Endothelial cell of umbilical vein (primary cell): ENCODE measurements around the gene POMC. TPM values are rescaled to one million over a fixed set of nuclear protein-coding genes. Genes with fewer than 3 reads are reported as not detected.

Source experiments
- BruUV-seq: library from RNA; stranded (reverse); fragments of 400-500 nt; replicated peaks from 2 replicates; lab custom pipeline; 2021; lab: Mats Ljungman, UMichigan
- CTCF ChIA-PET: fragments of 300-600, 350-600 bp; sonication (Branson Sonifier 250); formaldehyde crosslinking; loops from one replicate; lab custom pipeline; 2021; ENCODE audit warnings: antibody characterized with exemption, inconsistent platforms; lab: Charles Lee
- POLR2A ChIA-PET: fragments of 300-600, 350-600 bp; sonication (Branson Sonifier 250); formaldehyde crosslinking; loops from one replicate; lab custom pipeline; 2021; ENCODE audit warnings: antibody characterized with exemption, inconsistent platforms; lab: Charles Lee
- DNase-seq: peaks from one replicate; pipeline ENCODE4 v3.0.0-alpha.2; 2011; ENCODE audit warnings: low read depth, low spot score
- FAIRE-seq: peaks from 2 replicates; lab custom pipeline; 2011; peaks lifted over from hg19 to GRCh38; lab: Jason Lieb, UNC
- H2AFZ ChIP-seq: 2 replicates; pipeline ENCODE4 v1.6.0; 2012; ENCODE audit warnings: low read depth, low read length, control low read depth, inconsistent platforms
- H3K27ac ChIP-seq: 2 replicates; pipeline ENCODE4 v1.5.1; 2011; ENCODE audit warnings: low read depth, mild to moderate bottlenecking, control low read depth, low read length, moderate library complexity; ENCODE audit not compliant: insufficient read depth
- H3K27me3 ChIP-seq, 2 experiments: 2 replicates each; pipeline versions ENCODE4 v1.6.0 to v1.6.1; 2011; ENCODE audit warnings: low read length in 2 of 2, mixed read lengths in 1 of 2; ENCODE audit not compliant: control insufficient read depth in 2 of 2, insufficient read depth in 2 of 2
- H3K36me3 ChIP-seq, 2 experiments: 2 replicates in 1 of 2; 3 replicates in 1 of 2; pipeline ENCODE4 v1.5.1; 2011; ENCODE audit warnings: low read length in 2 of 2, mild to moderate bottlenecking in 1 of 2, moderate library complexity in 1 of 2; ENCODE audit not compliant: control insufficient read depth in 2 of 2, insufficient read depth in 2 of 2; ENCODE audit errors: extremely low read depth in 1 of 2
- H3K4me1 ChIP-seq: 3 replicates; pipeline ENCODE4 v1.5.1; 2011; ENCODE audit warnings: mild to moderate bottlenecking, low read length; ENCODE audit not compliant: control insufficient read depth, insufficient read depth; ENCODE audit errors: extremely low read depth
- H3K4me2 ChIP-seq: 2 replicates; pipeline ENCODE4 v1.6.1; 2011; ENCODE audit warnings: low read length, control low read depth, mixed read lengths; ENCODE audit not compliant: insufficient read depth
- H3K4me3 ChIP-seq, 3 experiments: fragments of 200-600 bp in 1 of 3; sonication (generic), shearing (Covaris generic) in 1 of 3; replicated peaks in 1 of 3; 2 replicates each; pipeline ENCODE4 v1.5.1; 2011 to 2016; ENCODE audit warnings: control low read depth in 3 of 3, low read length in 3 of 3, mild to moderate bottlenecking in 2 of 3, inconsistent platforms in 1 of 3, low read depth in 1 of 3, moderate library complexity in 1 of 3; ENCODE audit not compliant: insufficient read depth in 1 of 3
- H3K79me2 ChIP-seq: 2 replicates; pipeline ENCODE4 v1.6.0; 2012; ENCODE audit warnings: low read length, inconsistent platforms; ENCODE audit not compliant: control insufficient read depth, insufficient read depth
- H3K9ac ChIP-seq: replicated peaks from 2 replicates; pipeline ENCODE3; 2011; ENCODE audit warnings: low read length, control low read depth; ENCODE audit not compliant: insufficient read depth; ENCODE audit errors: extremely low read depth
- H3K9me1 ChIP-seq: replicated peaks from 3 replicates; pipeline ENCODE4 v1.6.0; 2011; ENCODE audit warnings: mild to moderate bottlenecking, low read length; ENCODE audit not compliant: control insufficient read depth, insufficient read depth; ENCODE audit errors: extremely low read depth
- H3K9me3 ChIP-seq: replicated peaks from 2 replicates; pipeline ENCODE4 v1.5.1; 2012; ENCODE audit warnings: low read length, inconsistent platforms; ENCODE audit not compliant: control insufficient read depth, insufficient read depth
- H4K20me1 ChIP-seq: replicated peaks from 2 replicates; pipeline ENCODE3; 2011; ENCODE audit warnings: mild to moderate bottlenecking, low read length; ENCODE audit not compliant: control insufficient read depth, insufficient read depth; ENCODE audit errors: extremely low read depth
- CTCF ChIP-seq, 2 donors: IDR thresholded peaks; 1 replicate in 1 of 2; 2 replicates in 1 of 2; pipeline ENCODE4 v1.5.1; 2011; ENCODE audit warnings: low read length in 2 of 2, mild to moderate bottlenecking in 2 of 2, moderate library complexity in 2 of 2, control low read depth in 1 of 2, inconsistent platforms in 1 of 2, low read depth in 1 of 2; ENCODE audit not compliant: insufficient read depth in 1 of 2; ENCODE audit errors: extremely low read depth in 1 of 2
- EZH2 ChIP-seq: IDR thresholded peaks from 2 replicates; pipeline ENCODE4 v1.6.1; 2012; ENCODE audit warnings: borderline replicate concordance, low read depth, mild to moderate bottlenecking, moderate library complexity, low read length, inconsistent platforms; ENCODE audit not compliant: severe bottlenecking
- FOS ChIP-seq: IDR thresholded peaks from 2 replicates; pipeline ENCODE4 v1.6.1; 2011; ENCODE audit warnings: mild to moderate bottlenecking, low read length, moderate library complexity, borderline replicate concordance; ENCODE audit not compliant: insufficient read depth
- GATA2 ChIP-seq: IDR thresholded peaks from 2 replicates; pipeline ENCODE4 v1.7.0; 2011; ENCODE audit warnings: low read depth, mild to moderate bottlenecking, moderate library complexity, mixed read lengths, low read length; ENCODE audit not compliant: insufficient read length, insufficient read depth
- JUN ChIP-seq: IDR thresholded peaks from 2 replicates; pipeline ENCODE4 v1.6.1; 2011; ENCODE audit warnings: borderline replicate concordance, low read depth; ENCODE audit not compliant: insufficient read length, insufficient read depth
- MYC ChIP-seq: IDR thresholded peaks from one replicate; pipeline ENCODE4 v1.6.1; 2011; ENCODE audit warnings: mild to moderate bottlenecking, low read depth, low read length
- POLR2A ChIP-seq: IDR thresholded peaks from 2 replicates; pipeline ENCODE4 v1.6.1; 2012; ENCODE audit warnings: low read depth, mild to moderate bottlenecking, control low read depth, low read length
- dilution Hi-C: fragments of 300-500 bp; cut with MboI; formaldehyde crosslinking; loops from one replicate; pipeline ENCODE4 v1.15.0; 2019; ENCODE audit warnings: low sequenced_read_pairs; ENCODE audit not compliant: extremely low pct_ligation_motif_present
- intact Hi-C: fragments of 100-400 bp; cut with micrococcal nuclease; formaldehyde crosslinking; loops from one replicate; pipeline ENCODE4 v1.10.0; 2022
- polyA plus RNA-seq, 4 experiments: library from polyadenylated mRNA; depleted of rRNA in 3 of 4; stranded (reverse) in 3 of 4; unstranded in 1 of 4; fragments of >200 nt; gene quantifications; 2 replicates each; pipeline versions ENCODE4 v1.2.1 to v1.2.3, GENCODE V29; 2011 to 2012; ENCODE audit warnings: missing spikeins in 1 of 4
- total RNA-seq: library from RNA; stranded (reverse); gene quantifications from 2 replicates; pipeline ENCODE4 v1.2.3, GENCODE V29; 2021
- TF ChIP-seq, protein P1 (sequence below): IDR thresholded peaks from 2 replicates; pipeline ENCODE4 v1.6.1; 2011; ENCODE audit not compliant: insufficient read depth, insufficient read length

POMC gene
- total and polyA plus RNA-seq, 2 donors (not counting 3 experiments of a cell fraction or from before 2014, with no cell fraction given) = 2.4 to 2.7 TPM

- Histone ChIP-seq H3K9me3 (no peaks in the 10 kb centered on the region), H3K4me2 (no peak overlapping the region), H3K9me1 (no peaks in the 10 kb centered on the region), H4K20me1 (no peaks in the 10 kb centered on the region), H2AFZ (no peak overlapping the region), H3K27ac (no peak overlapping the region), H3K36me3 (no peaks in the 10 kb centered on the region), H3K4me3 (no peak overlapping the region), H3K27me3 (peaks cover 19 to 28% of the 10 kb centered on the region in 2 experiments), H3K4me1 (no peaks in the 10 kb centered on the region), H3K79me2 (no peaks in the 10 kb centered on the region), H3K9ac (no peak overlapping the region)
- dilution Hi-C loops = no loop called here
- DNase-seq = no peak
- TF ChIP-seq POLR2A = no peak
- TF ChIP-seq, protein P1, sequence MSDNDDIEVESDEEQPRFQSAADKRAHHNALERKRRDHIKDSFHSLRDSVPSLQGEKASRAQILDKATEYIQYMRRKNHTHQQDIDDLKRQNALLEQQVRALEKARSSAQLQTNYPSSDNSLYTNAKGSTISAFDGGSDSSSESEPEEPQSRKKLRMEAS = no peak
- TF ChIP-seq MYC = no peak
- no peak for TF ChIP-seq CTCF (IDR thresholded peaks at IDR 0.05; ENCODE audit: extremely low read depth in 1 of 2, insufficient read depth in 1 of 2, low read depth in 1 of 2, low read length in 2 of 2)
- TF ChIP-seq EZH2 = no peak
- no peak for TF ChIP-seq GATA2
- TF ChIP-seq JUN = no peak
- TF ChIP-seq FOS = no peak
- POLR2A ChIA-PET = interaction anchor here (0.5 kb wide), 1 partner anchor 1249 kb away, joined by 10 read pairs; no protein-coding TSS in a partner anchor
- CTCF ChIA-PET = interaction anchor here (0.7 to 1.2 kb wide), 3 partner anchors 8 to 199 kb away, joined by 3 to 4 read pairs (median 3); no protein-coding TSS in a partner anchor
- BruUV-seq = no TSS peak
- intact Hi-C loops = no loop called here
- FAIRE-seq = no peak
Measured at GRCh38 chr2:25174192-25174861, 5.9 kb upstream of the POMC start.
